Stimulated activated CD4-positive, alpha-beta T cell treated with anti-CD3 and anti-CD28 coated beads, Interleukin-12 subunit alpha, Interleukin-12 subunit beta, amount 100 ng/mL, for 24 hours (primary cell): ENCODE measurements around the gene MKNK1.

ENCODE experiments used
- DNase-seq, 2 experiments: peaks; one replicate each; pipeline ENCODE4 v3.0.0-alpha.2; 2020; ENCODE audit warnings: low read depth in 2 of 2

MKNK1 gene

GRCh38 chr1:46558141-46558963 is 45.7 kb downstream of the MKNK1 start:
- DNase-seq, result no peak

- DNase-seq, result no peak
Measured at GRCh38 chr1:46557403-46557802, 46.7 kb downstream of the MKNK1 start.

GRCh38 chr1:46556822-46557221 is 47.2 kb downstream of the MKNK1 start:
- DNase-seq, result no peak

- no peak for DNase-seq
Measured at GRCh38 chr1:46555826-46556619, 48.0 kb downstream of the MKNK1 start.

GRCh38 chr1:46554597-46555381 is 49.3 kb downstream of the MKNK1 start:
- no peak for DNase-seq

- no peak for DNase-seq
Measured at GRCh38 chr1:46554236-46554596, 49.9 kb downstream of the MKNK1 start.

GRCh38 chr1:46553506-46553905 is 50.6 kb downstream of the MKNK1 start:
- DNase-seq, result no peak

- no peak for DNase-seq
Measured at GRCh38 chr1:46552357-46553237, 51.5 kb downstream of the MKNK1 start.

GRCh38 chr1:46551597-46552095 is 52.4 kb downstream of the MKNK1 start, which contains the start of gene KNCN:
Gene KNCN (minus strand): TSS chr1:46551647. CDS start chr1:46551215, 432 bp downstream.
- DNase-seq, result no peak

GRCh38 chr1:46550751-46551231 is 53.3 kb downstream of the MKNK1 start:
- DNase-seq, result no peak

GRCh38 chr1:46549697-46550681 is 54.1 kb downstream of the MKNK1 start:
- DNase-seq, result no peak

- DNase-seq, result no peak
Measured at GRCh38 chr1:46547481-46548383, 56.3 kb downstream of the MKNK1 start.

- DNase-seq, result no peak
Measured at GRCh38 chr1:46546210-46546609, 57.9 kb downstream of the MKNK1 start.

GRCh38 chr1:46545784-46546183 is 58.3 kb downstream of the MKNK1 start:
- DNase-seq, result no peak

GRCh38 chr1:46544561-46545240 is 59.4 kb downstream of the MKNK1 start:
- no peak for DNase-seq

GRCh38 chr1:46543761-46544560 is 60.1 kb downstream of the MKNK1 start:
- DNase-seq, result no peak

- DNase-seq, result no peak
Measured at GRCh38 chr1:46543382-46543760, 60.7 kb downstream of the MKNK1 start.
